RKO (cell line): ENCODE data around the gene CFDP1.
"Not testable (repeated sequence)": the region's sequence is repeated elsewhere in the genome, so short reads cannot be mapped to it uniquely, and the experiment has no call there.

Experiments used
- DNase-seq: peaks from one replicate; pipeline ENCODE4 v3.0.0-alpha.2; 2016; ENCODE audit warnings: low spot score

The CFDP1 gene

DNA sequence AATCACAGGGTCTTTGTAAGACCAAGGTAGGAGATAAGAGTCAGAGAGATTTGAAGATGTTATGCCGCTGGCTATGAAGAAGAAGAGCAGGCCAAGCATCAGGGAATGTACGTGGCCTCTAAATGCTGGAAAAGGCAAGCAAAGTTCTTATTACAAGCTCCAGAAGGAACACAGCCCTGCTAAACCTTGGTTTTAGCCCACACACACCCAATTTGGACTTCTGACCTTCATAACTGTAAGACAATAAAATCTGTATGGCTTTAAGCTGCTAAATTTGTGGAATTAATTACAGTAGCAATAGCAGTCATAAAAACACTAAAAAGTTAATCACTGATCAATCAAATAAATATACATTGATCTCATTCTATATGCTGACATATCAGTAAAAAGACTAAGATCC lies 25.1 kb upstream of the CFDP1 start:
- no peak for DNase-seq

DNA sequence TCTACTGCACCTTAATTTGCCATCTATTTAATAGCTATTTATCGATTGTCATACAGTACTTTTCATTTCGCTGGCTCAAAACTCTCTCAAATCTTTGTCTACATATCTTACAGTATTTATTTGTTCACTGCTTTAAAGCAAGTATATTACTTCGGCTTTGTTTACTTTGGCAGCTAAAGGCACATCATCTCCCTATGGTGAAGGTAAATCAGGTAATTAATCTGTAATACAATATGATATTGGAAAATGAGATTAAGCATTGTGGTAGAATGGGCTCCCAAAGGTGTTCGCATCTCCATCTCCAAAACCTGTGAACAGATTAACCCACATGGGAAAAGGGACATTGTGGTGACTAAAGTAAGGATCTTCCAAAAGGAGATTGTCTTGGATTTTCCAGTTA lies 24.7 kb upstream of the CFDP1 start:
- DNase-seq: no peak

DNA sequence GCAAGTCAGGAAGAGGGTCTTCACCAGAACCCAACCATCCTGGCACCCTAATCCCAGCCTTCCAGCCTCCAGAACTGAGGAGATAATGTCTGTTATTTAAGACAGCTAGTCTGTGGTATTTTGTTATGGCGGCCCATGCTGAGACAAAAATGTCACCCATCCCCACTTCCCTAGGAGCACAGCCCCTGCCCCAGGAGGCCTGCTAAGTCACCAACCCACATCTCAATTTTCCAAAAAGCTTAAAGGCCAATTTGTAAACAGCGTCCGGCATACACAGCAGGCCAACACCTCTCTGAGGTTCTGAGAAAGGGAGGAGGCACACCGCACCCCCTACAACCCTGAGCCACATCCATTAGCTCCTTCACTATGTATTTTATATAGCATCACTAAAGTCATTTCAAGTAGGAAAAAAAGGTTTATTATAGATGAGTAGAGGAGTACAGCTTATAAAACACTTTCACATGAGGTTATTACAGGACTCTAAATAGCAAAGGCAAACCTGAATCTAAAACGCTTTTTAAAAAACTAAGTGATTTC lies 24.2 kb upstream of the CFDP1 start:
- DNase-seq: no peak

DNA sequence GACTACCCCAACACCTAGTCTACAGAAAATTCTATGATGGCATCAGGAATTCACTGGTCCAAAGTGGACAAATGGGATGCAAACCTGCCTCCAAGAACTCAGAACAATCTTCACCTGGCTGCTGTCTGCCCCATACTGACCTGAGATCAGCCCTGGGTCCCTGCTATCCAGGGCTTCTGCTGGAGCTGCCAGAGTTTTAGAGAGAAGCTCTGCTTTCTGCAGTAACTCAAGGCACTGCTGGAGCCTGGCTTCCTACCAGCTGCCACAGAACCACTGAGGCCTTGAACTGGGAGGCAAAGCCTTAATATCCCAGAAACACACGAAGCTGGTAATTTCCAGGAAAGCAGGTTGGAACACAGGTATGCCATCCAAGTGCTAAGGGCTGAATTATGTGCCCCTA lies 23.7 kb upstream of the CFDP1 start:
- DNase-seq: no peak

DNA sequence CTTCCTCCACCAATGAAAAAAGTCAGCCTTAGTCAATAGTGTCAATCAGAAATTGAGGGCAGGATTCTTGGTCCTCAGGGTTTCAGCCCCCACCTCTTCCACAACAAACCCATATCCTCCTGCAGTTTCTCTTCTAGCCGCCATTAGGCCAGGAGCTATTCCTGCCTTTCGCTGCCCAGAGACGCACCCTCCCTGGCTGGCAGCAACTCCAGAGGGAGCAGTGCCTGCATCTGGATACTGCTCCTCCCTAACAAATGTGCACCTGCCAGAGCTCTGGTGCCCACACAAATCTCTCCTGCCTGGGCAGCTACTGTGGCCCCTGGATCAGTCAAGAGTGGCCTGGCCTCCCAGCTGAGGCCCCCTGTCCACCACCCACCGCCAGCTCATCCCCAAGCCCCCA lies 23.2 kb upstream of the CFDP1 start:
- DNase-seq: not testable (repeated sequence)

DNA sequence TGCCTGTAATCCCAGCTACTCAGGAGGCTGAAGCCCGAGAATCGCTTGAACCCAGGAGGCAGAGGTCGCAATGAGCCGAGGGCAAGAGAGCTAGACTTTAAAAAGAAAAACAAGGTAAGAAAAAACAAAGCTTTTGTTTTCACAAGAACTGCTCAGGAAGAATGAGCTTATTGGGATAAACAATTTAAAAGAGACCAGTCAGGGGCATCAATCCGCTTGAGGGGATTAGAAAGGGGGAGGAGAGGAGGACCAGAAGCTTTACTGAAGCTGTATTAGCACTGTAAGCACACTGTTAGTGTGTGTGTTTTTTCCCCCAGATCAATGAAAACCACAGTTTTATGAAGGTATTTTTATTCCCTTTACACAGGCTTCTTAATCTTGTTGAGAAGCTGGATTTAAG lies 22.4 kb upstream of the CFDP1 start:
- no peak for DNase-seq

DNA sequence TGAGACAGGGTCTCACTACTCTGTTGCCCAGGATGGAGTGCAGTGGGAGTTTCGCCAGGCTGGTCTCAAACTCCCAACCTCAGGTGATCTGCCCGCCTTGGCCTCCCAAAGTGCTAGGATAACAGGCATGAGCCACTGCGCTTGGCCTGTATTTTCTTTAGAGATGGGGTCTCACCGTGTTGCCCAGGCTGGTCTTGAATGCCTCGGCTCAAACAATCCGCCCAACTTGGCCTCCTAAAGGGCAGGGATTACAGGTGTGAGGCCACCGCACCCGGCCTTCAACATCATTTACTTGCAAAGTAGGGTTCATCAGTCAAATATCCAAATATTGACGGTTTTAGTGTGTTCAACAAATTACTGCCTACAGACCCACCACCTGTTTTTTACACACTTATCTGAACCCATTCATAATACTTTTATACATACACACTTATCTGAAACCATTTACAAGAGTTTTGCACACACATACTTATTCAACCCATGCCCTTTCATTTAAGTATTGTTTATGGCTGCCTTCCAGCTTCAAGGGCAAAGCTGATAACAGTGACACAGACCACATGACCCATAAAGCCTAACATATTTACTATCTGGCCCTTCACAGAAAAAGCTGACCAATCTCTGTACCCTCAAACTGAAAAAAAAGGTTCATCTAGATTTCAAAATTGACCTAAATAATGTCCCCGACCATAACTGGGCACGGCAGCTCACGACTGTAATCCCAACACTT lies 19.3 kb upstream of the CFDP1 start:
- no peak for DNase-seq

DNA sequence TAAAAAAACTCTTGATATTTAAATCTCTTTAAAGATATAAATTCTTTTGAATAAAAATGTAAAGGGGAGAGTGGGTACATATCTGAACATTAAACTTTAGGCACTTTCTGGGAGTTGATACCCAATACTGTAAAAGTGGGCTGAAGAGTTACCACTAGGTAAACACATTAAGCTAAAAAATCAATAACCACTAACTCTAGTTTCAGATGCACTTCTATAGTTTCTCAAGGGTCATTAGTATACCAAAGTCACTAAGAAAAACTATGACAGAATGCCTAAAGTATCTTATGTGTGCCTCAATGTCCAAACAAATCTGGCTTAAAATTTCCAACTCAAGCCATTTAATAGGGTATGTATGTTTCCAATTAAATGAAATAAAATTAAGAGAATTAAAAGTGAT lies 13.1 kb upstream of the CFDP1 start:
- no peak for DNase-seq

DNA sequence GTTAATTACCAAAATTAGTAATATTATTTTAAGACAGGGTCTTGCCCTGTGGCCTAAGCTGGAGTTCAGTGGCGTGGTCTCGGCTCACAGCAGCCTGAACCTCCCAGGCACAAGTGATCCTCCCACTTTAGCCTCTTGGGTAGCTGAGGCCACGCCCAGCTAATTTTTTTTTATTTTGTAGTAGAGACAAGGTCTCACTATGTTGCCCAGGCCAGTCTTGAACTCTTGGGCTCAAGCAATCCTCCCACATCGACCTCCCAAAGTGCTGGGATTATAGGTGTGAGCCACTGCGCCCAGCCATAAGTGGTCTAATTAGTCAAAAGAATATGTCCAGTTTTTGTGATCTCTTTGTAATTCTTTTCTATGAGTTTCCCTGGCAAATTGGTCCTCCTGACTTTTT lies 12.0 kb upstream of the CFDP1 start:
- DNase-seq: no peak

DNA sequence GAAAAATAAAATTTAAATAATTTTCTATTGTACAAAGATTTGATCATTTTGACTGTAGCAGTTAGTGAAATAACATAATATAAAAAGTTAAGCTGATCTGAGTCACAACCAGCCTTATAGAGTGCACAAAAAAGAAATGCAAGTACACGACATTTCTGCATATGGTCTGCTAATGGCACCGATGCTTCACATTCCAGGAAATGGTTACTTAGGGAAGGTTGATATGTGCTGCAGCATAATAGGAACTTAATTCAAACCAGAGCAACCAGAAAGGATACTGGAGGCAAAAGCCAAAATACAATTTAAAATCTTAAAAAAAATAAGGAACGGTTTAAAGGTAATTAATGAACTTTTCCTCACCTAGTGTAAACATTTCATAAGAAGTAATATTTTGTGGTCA lies 10.0 kb upstream of the CFDP1 start:
- no peak for DNase-seq

DNA sequence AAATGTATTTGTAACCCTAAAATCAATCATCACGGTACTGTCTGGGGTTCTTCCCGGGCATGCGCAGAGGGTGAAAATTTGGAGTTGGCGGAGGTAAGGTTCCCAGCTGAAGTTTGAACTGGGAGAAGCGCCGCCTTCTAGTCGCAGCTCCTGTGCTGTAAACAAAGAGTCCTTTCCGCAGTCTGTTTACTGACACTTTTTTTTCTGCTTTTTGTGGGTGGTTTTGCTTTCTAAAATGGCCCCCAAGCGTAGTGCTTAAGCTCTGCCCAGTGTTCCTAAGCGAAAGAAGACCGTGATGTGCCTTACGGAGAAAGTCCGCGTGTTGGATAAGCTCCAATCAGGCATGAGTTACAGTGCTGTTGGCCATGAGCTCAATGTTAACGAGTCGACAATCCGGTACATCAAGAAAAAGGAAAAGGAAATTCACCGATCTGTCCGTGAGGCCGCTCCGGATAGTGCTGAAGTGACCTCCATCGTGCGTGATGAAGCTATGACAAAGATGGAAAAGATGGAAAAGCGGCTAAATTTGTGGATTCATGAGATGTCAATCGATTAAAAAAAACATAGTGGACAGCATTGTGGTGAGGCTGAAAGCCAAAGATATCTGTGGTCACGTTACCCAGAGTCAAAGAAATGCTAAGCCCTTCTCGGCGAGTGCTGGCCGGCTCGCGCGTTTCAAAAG lies 570 bp upstream of the CFDP1 start:
- DNase-seq: no peak

DNA sequence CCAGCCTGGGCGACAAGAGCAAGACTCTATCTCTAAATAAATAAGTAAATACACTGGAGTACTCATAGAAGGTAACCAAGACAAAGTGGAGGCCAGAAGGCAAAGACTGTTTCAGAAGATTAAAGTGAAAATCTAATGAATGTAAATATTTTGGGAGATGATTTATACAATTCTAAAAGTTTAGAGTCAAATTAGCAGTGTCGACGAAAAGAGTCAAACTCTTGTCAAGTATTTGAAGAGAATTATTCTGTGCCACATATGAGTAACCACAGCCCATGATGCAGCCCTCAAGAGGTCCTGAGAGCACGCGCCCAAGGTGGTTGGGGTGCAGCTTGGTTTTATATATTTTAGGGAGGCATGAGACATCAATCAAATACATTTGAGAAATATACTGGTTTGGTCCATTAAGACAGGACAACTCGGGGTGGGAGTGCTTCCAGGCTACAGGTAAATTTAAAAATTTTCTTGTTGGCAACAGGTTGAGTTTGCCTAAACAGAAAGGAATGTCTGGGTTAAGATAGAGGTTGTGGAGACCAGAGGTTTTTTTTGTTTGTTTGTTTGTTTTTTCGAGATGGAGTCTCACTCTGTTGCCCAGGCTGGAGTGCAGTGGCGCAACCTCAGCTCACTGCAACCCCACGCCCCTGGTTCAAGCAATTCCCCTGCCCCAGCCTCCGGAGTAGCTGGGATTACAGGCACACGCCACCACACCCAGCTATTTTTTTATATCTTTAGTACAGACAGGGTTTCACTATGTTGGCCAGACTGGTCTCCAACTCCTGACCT lies 3.5 kb downstream of the CFDP1 start:
- DNase-seq: no peak

DNA sequence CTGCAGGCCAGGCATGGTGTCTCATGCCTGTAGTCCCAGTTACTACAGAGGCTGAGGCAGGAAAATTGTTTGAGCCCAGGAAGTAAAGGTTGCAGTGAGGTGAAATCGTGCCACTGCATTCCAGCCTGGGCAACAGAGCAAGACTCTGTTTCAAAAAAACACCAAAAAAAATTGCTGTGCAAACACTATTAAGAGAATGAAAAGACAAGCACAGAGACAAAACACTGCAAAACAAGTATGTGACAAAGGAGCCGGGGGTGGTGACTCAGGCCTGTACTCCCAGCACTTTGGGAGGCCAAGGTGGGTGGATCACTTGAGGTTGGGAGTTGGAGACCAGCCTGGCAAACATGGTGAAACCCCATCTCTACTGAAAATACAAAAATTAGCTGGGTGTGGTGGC lies 6.8 kb downstream of the CFDP1 start:
- DNase-seq: not testable (repeated sequence)

DNA sequence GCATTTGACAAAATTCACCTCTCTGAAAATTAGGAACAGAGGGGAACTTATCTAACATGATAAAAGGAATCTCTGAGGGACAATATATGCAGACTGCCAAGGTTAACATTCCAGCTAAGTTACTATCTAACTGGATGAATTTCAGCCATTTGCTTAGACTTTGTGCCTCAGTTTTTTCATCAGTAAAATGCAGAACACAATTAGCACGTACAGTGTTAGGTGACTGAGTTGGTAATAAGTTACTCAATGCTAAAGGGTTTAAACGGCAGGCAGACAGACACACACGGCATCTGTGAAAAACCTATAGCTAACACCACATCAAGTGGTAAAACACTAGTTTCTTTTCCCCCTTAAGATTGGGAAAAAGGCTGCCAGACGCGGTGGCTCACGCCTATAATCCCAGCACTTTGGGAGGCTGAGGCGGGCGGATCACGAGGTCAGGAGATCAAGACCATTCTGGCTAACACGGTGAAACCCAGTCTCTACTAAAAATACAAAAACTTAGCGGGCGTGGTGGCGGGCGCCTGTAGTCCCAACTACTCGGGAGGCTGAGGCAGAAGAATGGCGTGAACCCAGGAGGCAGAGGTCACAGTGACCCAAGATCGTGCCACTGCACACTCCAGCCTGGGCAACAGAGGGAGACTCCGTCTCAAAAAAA lies 9.1 kb downstream of the CFDP1 start:
- not testable (repeated sequence) for DNase-seq

DNA sequence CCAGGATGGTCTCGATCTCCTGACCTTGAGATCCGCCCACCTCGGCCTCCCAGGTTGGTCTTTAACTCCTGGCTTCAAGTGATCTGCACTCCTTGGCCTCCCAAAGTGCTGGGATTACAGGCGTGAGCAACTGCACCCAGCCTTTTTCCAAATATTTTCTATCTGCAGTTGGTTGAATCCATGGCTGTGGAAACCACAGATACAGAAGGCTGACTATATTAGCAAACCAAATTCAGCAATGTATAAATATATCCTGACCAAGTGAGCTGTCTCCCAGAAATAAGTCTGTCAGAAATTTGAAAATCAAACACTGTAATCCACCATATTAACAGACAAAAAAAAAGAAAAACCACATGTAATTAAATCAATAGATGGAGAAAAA lies 9.6 kb downstream of the CFDP1 start:
- no peak for DNase-seq

DNA sequence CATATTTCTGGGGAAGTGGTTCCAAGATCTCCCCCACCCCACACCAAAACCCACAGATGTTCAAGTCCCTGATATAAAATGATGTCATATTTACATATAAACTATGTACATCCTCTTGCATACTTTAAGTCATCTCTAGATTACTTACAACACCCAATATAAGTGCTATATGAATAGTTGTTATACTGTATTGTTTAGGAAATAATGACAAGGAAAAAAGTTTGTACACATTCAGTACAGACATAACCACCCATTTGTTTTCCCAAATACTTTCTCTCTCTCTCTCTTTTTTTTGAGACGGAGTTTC lies 11.5 kb downstream of the CFDP1 start:
- no peak for DNase-seq

DNA sequence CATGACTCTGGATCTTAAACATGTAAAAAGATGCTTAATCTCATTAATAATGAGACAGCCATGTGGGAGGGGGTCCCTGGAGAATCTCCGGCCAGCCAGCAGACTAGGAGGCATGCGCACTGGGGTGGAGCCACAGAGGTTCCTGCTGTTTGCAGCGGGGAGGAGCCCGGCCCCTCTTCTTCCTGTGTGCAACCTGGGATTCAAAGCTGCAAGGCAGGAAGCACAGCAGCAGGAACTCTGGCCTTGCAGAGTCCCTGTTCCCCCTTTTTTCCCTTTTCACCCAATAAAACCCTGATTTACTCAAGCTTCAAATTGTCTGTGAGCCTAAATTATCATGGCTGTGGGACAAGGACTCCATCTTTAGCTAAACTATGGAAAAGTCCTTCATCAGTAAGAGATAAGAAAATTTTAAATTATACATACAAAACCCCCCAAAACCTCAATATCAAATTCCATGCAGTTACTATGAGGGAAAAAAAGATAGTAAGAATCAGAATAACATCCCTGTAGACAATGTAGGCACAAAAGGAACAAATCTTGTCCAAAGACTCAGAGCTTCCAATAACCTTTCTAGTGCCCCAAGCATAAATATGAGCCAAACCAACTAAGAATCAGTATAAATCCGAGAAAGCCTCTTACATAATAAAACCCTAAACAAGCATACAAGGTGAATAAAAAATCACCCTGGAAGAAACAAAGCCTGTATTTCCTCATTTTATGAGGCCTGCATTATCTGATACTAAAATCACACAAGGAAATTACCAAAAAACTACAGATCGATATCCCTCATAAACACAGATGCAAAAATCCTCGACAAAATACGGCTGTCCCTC lies 12.1 kb downstream of the CFDP1 start:
- no peak for DNase-seq

DNA sequence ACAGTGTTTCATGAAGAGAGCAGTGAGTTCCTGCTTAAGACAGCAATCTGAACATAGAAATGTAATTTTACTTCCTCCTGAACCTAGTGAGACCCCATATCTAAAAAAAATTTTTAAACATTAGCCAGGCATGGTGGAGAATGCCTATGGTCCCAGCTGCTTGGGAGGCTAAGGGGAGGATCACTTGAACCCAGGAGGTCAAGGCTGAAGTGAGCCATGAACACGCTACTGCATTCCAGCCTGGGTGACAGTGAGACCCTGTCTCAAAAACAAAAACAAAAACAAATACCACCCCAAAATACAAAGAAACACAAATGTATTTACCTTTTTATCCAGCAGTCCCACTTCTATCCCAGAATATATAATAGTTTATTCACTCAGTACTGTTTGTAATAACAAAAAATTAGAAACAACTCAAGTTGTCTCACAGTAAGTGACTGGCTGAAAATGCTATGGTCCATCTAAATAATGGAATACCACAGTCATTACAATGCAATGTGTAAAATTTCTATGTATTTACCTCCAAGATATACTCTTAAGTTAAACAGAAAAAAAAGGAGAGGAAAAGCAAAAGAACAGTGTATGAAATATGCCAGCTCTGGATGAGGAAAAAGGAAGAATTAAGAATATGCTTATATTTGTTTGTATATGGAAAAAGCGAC lies 16.3 kb downstream of the CFDP1 start:
- DNase-seq: no peak

DNA sequence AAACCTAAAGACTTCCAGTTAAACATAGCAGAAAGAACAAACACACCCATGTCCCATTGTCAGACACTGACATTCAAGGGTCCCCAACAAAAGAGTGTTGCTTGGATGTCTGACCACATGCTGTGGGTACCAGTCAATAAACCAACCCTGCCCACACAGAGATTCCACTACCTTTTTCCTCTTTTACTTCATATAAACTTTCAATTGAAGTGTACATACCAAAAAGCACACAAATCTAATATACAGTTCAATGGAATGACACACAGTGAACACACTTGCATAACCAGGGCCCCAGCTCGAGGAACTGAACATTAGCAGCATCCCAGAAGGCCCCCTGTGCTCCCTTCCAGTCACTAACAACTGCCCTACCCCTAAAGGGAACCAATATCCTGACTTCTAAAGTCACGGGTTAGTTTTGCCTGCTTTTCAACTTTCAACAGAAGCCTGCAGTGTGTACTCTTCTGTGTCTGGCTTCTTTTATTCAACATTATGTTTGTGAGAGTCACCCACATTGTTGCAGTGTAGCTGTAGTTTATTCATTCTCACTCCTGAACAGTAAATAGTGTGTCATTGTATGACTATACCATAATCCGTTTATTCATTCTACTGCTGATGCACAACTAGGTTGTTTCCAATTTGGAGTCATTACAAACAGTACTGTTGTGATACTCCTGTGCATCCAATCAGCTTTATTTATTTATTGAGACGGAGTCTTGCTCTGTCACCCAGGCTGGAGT lies 18.0 kb downstream of the CFDP1 start:
- DNase-seq: peak; percentile 66

DNA sequence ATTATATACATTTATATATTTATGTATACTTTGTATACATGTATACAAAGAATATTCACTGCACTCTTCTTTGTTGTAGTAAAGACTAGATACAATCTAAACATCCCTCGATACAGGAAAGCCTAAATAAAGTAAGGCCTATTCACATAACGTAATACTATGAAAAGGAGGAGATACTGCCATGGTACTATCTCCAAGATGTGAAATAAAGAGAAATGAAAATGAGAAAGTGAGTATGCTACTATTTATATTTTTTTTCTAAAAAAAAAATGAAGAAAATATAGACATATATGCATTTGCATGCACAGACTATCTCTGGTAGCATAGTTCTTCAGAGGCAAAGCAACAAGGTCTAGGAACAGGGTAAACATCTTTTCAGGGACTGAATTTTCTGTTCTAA lies 19.4 kb downstream of the CFDP1 start:
- DNase-seq: no peak
